ENCODE data around the gene CIB2. TPM values are rescaled to one million over a fixed set of nuclear protein-coding genes. Genes with fewer than 3 reads are reported as not detected.

CIB2 gene
- total RNA-seq, 4 donors from 2014 or later = 8.4 to 19.5 (median 9.5) TPM

DNA sequence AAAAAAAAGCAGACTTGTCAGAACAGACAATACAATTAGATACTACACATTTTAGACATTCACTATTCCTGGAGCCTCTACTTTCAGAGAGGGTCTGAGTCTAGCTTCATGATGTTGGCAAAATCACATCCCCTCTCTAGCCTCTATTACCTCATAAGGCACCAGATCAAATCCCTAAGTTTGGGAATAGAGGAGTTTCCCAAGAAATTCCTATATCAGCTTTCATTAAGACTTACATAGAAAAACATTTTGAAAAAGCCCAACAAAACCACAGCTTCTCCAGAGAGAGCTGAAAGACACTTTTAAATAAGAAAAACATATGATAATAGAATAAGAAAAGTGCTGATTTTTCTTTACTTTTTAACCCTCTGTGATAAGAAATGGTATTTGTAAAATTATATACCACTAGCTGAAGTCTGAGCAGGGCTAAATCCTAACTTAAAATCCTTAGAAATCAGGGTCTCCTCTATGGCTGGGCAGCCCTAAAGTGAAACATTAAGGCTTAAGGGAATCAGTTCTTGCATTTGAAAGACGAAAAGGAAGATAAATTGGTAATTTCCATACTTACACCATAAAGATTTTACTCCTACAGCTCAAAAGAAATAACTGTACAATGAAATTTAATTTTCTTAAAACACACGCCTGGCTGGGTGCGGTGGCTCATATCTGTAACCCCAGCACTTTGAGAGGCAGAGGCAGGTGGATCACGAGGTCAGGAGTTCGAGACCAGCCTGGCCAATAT lies 58.0 kb downstream of the CIB2 start:
- no peak for DNase-seq
- Histone ChIP-seq H3K27ac (peak overlapping the region; percentile 95 to 99 (median 98)), H3K4me1 (peaks cover 47 to 91% (median 76%) of the 10 kb centered on the region in 4 donors), H3K36me3 (no peaks in the 10 kb centered on the region), H3K4me3 (peak overlapping the region in 1 of 4 donors; percentile 16), H3K9me3 (no peaks in the 10 kb centered on the region), H3K27me3 (no peaks in the 10 kb centered on the region)
- intact Hi-C loops (cut with DNase I; ENCODE audit: low total_unique reads) = no loop called here
- TF ChIP-seq, protein P1, sequence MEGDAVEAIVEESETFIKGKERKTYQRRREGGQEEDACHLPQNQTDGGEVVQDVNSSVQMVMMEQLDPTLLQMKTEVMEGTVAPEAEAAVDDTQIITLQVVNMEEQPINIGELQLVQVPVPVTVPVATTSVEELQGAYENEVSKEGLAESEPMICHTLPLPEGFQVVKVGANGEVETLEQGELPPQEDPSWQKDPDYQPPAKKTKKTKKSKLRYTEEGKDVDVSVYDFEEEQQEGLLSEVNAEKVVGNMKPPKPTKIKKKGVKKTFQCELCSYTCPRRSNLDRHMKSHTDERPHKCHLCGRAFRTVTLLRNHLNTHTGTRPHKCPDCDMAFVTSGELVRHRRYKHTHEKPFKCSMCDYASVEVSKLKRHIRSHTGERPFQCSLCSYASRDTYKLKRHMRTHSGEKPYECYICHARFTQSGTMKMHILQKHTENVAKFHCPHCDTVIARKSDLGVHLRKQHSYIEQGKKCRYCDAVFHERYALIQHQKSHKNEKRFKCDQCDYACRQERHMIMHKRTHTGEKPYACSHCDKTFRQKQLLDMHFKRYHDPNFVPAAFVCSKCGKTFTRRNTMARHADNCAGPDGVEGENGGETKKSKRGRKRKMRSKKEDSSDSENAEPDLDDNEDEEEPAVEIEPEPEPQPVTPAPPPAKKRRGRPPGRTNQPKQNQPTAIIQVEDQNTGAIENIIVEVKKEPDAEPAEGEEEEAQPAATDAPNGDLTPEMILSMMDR (IDR thresholded peaks at IDR 0.05) = no peak
- TF ChIP-seq POLR2A (IDR thresholded peaks at IDR 0.05) (no peak), EP300 (IDR thresholded peaks at IDR 0.05; ENCODE audit: low read depth) (no peak), POLR2AphosphoS5 (IDR thresholded peaks at IDR 0.05) (no peak)
- in situ Hi-C loops (cut with MboI; ENCODE audit: low pct_ligation_motif_present in 1 of 4, low pct_unique_long_range_greater_than_20kb in 1 of 4, low sequenced_read_pairs in 3 of 4) = no loop called here
- WGBS, 2 donors (ENCODE audit: low coverage in 1 of 2) = 73 to 77% methylated on average over 5 of the region's 5 CpGs

DNA sequence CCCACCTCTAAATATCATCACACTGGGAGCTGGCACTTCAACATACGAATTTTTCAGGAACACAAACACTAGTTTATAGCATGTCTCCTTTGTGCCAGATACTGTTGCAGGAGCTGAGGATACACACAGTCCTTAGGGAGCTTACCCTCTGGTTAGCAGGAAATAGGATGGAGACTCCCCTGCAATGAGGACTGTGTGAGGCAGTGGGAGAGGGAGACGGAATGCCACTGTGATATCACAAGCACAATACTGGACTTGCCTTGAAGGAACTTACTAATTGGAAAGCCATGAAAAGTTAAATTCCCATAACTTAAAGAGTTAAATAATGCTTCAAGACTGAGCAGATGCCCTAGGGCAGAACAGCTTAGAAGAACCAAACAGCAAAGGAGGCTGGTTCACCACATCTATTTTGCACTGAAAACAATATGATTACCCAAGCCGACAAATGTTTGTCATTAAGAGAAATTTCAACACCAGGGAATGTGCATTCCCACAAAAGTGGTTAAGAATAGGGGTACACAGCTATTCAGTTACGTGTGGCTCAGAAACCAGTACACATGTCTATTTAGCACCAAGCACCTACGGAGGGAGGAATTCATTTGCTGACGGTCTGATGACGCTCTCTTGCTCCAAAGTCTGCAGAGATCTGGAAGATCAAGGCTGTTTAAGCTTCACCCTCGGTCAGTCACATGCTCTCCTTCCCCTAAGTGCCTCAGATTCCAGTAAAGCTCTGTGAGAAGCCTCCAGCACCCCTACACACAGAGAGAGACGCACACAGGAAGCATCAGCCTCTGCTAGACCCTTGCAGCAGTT lies 59.0 kb downstream of the CIB2 start:
- WGBS, 2 donors (ENCODE audit: low coverage in 1 of 2) = 17 to 20% methylated on average over 4 to 9 of the region's 9 CpGs
- H3K9me3 ChIP-seq = no peaks in the 10 kb centered on the region
- H3K4me3 ChIP-seq = peak overlapping the region in 1 of 4 donors; percentile 16
- TF ChIP-seq, protein P1 (IDR thresholded peaks at IDR 0.05) = no peak
- peak; percentile 74 to 77 (median 76) for TF ChIP-seq POLR2AphosphoS5 (IDR thresholded peaks at IDR 0.05)
- peak; percentile 60 for TF ChIP-seq POLR2A (IDR thresholded peaks at IDR 0.05)
- TF ChIP-seq EP300 (IDR thresholded peaks at IDR 0.05; ENCODE audit: low read depth) = peak; percentile 82
- H3K4me1 ChIP-seq = peaks cover 54 to 94% (median 85%) of the 10 kb centered on the region in 4 donors
- DNase-seq = peak; percentile 64
- intact Hi-C loops (cut with DNase I; ENCODE audit: low total_unique reads) = no loop called here
- in situ Hi-C loops (cut with MboI; ENCODE audit: low pct_ligation_motif_present in 1 of 4, low pct_unique_long_range_greater_than_20kb in 1 of 4, low sequenced_read_pairs in 3 of 4) = no loop called here
- no peaks in the 10 kb centered on the region for H3K36me3 ChIP-seq
- H3K27ac ChIP-seq = peak overlapping the region; percentile 95 to 99 (median 98)
- H3K27me3 ChIP-seq = no peaks in the 10 kb centered on the region

DNA sequence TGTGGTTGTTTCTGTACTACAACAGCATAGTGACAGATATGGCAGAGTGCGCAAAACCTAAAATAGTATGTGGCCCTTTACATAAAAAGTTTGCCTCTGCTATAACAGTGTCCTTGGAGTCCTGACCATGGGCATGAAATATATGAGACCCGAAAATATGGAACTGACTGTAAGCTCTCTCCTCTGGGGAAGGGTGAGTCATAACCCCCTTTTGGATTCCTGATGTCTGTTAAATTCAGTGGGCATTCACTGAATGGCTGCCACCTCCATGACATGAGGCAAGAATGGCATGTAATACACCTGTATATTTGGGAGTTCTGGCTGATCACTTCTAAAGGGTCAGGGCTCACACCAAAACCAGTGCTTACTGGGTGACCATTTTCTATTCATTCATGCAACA lies 59.9 kb downstream of the CIB2 start:
- no peaks in the 10 kb centered on the region for H3K9me3 ChIP-seq
- intact Hi-C loops (cut with DNase I; ENCODE audit: low total_unique reads) = no loop called here
- TF ChIP-seq POLR2A (IDR thresholded peaks at IDR 0.05) (no peak), EP300 (IDR thresholded peaks at IDR 0.05; ENCODE audit: low read depth) (no peak), POLR2AphosphoS5 (IDR thresholded peaks at IDR 0.05) (no peak)
- TF ChIP-seq, protein P1 (IDR thresholded peaks at IDR 0.05) = no peak
- H3K27me3 ChIP-seq = no peaks in the 10 kb centered on the region
- DNase-seq = no peak
- in situ Hi-C loops (cut with MboI; ENCODE audit: low pct_ligation_motif_present in 1 of 4, low pct_unique_long_range_greater_than_20kb in 1 of 4, low sequenced_read_pairs in 3 of 4) = no loop called here
- 63 to 83% methylated on average over 2 of the region's 2 CpGs for WGBS, 2 donors (ENCODE audit: low coverage in 1 of 2)
- H3K4me1 ChIP-seq = peaks cover 63 to 100% (median 90%) of the 10 kb centered on the region in 4 donors
- peak overlapping the region; percentile 95 to 99 (median 98) for H3K27ac ChIP-seq
- H3K4me3 ChIP-seq = no peak overlapping the region
- no peaks in the 10 kb centered on the region for H3K36me3 ChIP-seq

DNA sequence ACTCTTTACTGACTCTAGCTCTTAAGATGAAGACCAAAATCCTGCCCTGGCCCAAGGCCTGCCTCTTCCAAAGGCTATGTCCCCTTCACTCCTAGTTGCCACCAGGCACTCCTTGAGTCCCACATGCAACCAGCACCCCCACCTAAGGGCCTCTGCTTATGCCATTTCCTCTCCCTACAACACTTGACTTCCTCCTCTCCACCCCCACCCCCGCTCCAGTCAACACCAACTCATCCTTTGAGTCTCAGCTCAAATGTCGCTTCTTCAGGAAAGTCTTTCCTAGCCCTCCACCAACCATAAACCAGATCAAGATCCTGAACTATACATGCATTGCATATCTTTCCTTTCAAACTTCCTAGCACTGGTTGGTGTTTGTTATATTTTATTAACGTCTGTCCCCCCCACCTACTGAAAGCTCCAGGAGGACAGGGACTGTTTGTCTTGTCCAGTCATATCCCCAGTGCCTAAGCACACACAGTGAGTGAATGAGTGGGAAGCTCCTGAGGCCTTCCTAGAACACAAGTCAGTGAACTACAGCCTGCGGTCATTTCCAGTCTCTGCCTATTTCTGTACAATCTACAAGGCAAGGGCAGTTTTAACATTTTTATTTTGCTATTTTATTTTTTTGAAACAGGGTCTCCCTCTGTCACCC lies 61.1 kb downstream of the CIB2 start:
- no peaks in the 10 kb centered on the region for H3K27me3 ChIP-seq
- DNase-seq = peak; percentile 56
- H3K36me3 ChIP-seq = no peaks in the 10 kb centered on the region
- H3K4me1 ChIP-seq = peaks cover 70 to 100% (median 93%) of the 10 kb centered on the region in 4 donors
- no peak for TF ChIP-seq POLR2AphosphoS5 (IDR thresholded peaks at IDR 0.05)
- no peak for TF ChIP-seq POLR2A (IDR thresholded peaks at IDR 0.05)
- no peak for TF ChIP-seq EP300 (IDR thresholded peaks at IDR 0.05; ENCODE audit: low read depth)
- TF ChIP-seq, protein P1 (IDR thresholded peaks at IDR 0.05) = no peak
- no peak overlapping the region for H3K4me3 ChIP-seq
- intact Hi-C loops (cut with DNase I; ENCODE audit: low total_unique reads) (no loop called here), in situ Hi-C loops (cut with MboI; ENCODE audit: low pct_ligation_motif_present in 1 of 4, low pct_unique_long_range_greater_than_20kb in 1 of 4, low sequenced_read_pairs in 3 of 4) (no loop called here)
- 53 to 73% methylated on average over 2 to 4 of the region's 4 CpGs for WGBS, 2 donors (ENCODE audit: low coverage in 1 of 2)
- H3K27ac ChIP-seq = peak overlapping the region; percentile 87 to 98 (median 96)
- no peaks in the 10 kb centered on the region for H3K9me3 ChIP-seq

All from transverse colon (tissue), 4 donors.